RWPE1 (cell line): ENCODE results near the gene ZBTB7C.

Experiments used
- CTCF ChIA-PET: fragments of 350-600 bp; sonication (Branson Sonifier 250); formaldehyde crosslinking; extraction: SDS; loops from one replicate; lab custom pipeline; 2021; lab: Yijun Ruan, JAX
- POLR2A ChIA-PET: fragments of 400-600 bp; formaldehyde crosslinking; extraction: SDS; loops from one replicate; lab custom pipeline; 2020; ENCODE audit warnings: antibody characterized with exemption; ENCODE audit not compliant: low non-redundant PET; lab: Yijun Ruan, JAX
- DNase-seq: peaks from one replicate; pipeline ENCODE4 v3.0.0; 2012; ENCODE audit warnings: low spot score
- H3K27ac ChIP-seq: fragments of 450-650 bp; 2 replicates; pipeline ENCODE4 v1.5.1; 2017
- TF ChIP-seq, protein P1 (sequence below): fragments of 450-650 bp; conservative IDR thresholded peaks from 2 replicates; pipeline ENCODE4 v1.5.1; 2017; ENCODE audit warnings: low read depth, mild to moderate bottlenecking

ZBTB7C gene

DNA sequence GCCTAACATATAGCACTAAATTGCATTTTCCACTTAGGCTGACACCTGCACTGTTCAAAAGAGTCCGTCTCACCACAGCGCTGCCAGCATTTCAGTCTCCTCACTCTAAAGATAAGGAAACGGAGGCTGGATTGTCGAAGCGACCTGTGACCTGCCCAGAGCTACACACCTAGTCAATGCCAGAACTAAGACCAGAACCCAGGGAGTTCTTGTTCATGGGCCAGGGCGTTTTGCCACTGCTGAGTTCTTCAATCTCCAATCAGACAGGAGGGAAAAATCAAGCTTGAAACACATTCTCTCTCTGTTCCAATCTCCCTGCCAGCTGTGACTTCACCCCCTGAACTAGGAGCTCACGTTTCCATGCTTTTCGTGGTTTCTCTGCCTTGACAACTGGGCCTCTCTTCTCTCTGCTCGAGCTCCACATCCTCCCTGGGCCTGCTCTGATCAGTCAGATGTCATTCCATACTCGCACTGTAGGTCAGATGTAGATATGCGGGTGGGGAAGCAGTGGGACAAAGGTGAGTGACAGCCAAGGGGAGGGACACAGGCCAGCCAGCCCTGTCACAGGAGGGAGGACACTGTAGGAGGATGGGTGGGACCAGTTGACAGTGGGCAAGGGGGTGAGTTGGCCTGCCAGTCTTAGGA lies 257.6 kb downstream of the ZBTB7C start:
- TF ChIP-seq, protein P1, sequence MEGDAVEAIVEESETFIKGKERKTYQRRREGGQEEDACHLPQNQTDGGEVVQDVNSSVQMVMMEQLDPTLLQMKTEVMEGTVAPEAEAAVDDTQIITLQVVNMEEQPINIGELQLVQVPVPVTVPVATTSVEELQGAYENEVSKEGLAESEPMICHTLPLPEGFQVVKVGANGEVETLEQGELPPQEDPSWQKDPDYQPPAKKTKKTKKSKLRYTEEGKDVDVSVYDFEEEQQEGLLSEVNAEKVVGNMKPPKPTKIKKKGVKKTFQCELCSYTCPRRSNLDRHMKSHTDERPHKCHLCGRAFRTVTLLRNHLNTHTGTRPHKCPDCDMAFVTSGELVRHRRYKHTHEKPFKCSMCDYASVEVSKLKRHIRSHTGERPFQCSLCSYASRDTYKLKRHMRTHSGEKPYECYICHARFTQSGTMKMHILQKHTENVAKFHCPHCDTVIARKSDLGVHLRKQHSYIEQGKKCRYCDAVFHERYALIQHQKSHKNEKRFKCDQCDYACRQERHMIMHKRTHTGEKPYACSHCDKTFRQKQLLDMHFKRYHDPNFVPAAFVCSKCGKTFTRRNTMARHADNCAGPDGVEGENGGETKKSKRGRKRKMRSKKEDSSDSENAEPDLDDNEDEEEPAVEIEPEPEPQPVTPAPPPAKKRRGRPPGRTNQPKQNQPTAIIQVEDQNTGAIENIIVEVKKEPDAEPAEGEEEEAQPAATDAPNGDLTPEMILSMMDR: no peak
- H3K27ac ChIP-seq: peak overlapping the region; percentile 56
- POLR2A ChIA-PET: no interaction called here
- DNase-seq: no peak
- CTCF ChIA-PET: interaction anchor here (0.7 kb wide), 2 partner anchors 41 to 1118 kb away, joined by 3 read pairs; no protein-coding TSS in a partner anchor

DNA sequence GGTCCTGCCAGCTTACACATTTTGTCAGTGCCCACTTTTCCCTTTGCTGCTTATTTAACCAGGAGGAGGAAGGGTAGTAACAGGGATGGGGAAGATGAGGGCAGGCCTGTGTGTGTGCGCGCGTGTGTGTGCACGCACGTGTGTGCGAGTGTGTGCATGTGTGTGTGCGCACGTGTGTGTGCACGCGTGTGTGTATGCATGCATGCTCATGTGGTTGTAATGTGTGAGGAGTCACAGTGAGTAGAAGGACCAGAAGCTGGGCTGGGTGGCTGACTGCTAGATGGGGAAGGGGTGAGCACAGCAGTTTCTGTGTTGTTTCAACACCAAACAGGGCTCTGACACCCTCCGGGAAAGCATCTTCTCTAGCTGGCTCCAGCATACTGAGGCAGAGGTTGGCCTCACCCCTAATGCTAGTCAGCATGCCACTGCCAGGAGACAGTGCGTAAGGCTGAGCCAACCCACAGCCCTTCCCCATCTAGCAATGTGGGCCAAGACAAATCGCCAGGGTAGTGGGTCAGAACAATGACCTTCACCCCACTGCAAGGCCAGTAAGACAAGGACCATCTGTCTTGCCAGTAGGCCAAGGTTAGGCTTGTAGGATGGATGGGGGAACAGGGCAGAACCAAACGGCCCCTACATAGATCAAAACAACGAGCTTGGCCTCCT lies 260.0 kb downstream of the ZBTB7C start:
- TF ChIP-seq, protein P1: no peak
- H3K27ac ChIP-seq: no peak overlapping the region
- POLR2A ChIA-PET: no interaction called here
- no peak for DNase-seq
- CTCF ChIA-PET: interaction anchor here (0.8 kb wide), 1 partner anchor 1468 kb away, joined by 3 read pairs; no protein-coding TSS in a partner anchor

DNA sequence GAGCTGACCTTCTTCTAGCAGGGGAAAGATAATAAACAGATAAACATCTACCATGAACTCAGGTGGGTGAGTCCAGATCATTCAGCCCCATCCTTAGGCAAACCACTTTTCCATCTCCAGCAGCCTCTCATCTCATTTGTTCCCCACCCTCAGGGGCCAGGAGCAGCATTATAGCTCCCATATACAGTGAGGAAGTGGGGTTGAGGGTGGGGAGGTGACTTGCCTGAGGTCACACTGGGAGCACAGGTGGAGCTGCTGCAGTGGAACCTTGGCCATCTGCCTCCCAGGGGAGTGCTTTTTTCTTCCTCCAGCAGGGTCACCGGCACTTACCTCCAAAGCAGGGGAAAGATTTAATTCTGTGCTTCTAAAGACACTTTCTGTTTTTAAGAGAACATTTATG lies 266.2 kb downstream of the ZBTB7C start:
- H3K27ac ChIP-seq: no peak overlapping the region
- CTCF ChIA-PET: no interaction called here
- POLR2A ChIA-PET: no interaction called here
- DNase-seq: no peak
- TF ChIP-seq, protein P1: no peak

DNA sequence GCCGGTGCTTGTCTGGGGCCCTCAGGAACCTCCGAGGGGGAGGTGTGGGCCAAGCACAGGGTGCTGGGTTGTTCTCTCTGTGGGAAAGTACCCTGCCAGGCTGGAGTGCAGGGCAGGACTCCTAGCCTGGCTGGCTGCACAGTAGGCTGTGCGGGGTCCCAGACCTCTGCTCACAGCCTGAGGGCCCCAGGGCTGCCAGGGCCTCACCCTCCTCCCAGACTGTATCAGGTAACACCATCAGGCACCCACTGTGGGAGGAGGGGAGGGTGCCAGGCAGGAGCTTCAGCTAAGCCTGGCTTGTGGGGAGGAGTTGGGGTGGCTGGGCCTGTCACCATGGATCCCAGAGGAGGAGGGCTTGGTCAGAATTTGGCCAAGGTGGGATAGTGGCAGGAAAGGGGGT lies 266.8 kb downstream of the ZBTB7C start:
- ChIA-PET POLR2A (no interaction called here), CTCF (no interaction called here)
- TF ChIP-seq, protein P1: no peak
- no peak for DNase-seq
- H3K27ac ChIP-seq: no peak overlapping the region

DNA sequence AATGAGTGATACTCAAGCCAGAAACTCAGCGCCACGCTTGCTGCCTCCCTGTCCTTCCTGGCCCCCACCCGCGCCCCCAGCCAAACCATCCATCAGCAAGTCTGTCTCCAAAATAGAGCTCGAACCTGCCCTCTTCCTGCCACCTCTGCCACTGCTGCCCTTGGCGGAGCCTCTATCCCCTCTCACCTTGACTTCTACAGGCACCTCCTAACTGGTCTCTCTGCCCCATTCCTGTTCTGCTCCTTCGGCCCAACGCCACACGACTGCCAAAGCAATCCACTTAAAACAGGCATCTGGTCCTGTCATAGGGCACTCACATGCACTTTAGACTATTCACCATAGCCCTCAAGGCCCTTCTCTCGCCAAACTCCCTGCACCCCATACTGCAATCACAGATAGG lies 268.5 kb downstream of the ZBTB7C start:
- ChIA-PET POLR2A (no interaction called here), CTCF (no interaction called here)
- DNase-seq: no peak

DNA sequence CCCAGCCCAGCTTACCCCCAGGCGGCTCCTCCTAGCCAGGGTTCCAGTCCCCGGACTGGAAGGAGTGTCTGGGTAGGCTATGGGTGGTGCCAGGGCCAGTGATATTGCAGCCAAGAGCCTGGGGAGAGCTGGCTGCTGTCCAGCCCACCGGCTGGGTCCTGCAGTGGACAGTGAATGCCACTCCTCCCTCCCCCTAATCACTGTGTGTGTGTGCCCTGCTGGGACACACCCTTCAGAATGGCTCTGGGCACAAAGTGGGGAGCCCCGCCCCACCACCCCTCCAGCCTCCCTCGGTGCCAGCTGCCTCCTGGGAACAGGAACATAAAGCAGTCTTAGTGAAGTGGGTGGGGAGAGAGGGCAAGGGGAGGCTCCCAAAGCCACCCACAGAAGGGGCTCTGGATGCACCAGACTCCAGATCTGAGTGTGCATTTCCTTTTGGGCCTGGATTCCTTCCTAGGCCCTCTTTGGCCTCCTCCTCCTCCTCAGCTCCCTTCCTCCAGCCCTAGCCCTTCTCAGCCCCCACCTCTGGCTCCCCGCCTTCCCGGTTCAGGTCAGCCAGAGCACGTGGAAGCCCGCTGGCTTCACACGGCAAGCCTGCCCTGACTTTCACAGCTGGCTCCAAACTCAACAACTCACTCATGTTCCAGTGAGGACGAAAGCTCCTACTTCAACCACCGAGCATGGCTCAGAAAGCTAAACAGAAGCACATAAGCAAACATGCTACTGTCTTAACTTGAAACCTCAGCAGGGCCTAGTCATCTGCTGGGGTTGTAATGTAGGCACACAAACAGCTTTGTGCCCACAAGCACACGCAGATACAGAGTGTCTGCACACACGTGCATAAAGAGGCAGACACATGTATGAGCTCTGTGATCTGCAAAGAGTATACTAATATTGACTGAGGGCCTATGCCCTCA lies 269.5 kb downstream of the ZBTB7C start:
- no peak for DNase-seq
- ChIA-PET CTCF (no interaction called here), POLR2A (no interaction called here)
- H3K27ac ChIP-seq: peak overlapping the region; percentile 92
- TF ChIP-seq, protein P1: no peak

More for the DNA sequence above, 268.5 kb downstream of the ZBTB7C start:
- TF ChIP-seq, protein P1: no peak
- H3K27ac ChIP-seq: peak overlapping the region; percentile 92
